Epithelial cell of esophagus (primary cell): Measurements from ENCODE around the gene TBC1D14.

Experiments
- DNase-seq: peaks from one replicate; pipeline ENCODE4 v3.0.0; 2010; ENCODE audit warnings: low read depth
- H3K4me3 ChIP-seq: 2 replicates; pipeline ENCODE4 v1.5.1; 2011; ENCODE audit warnings: mild to moderate bottlenecking, low read length, control low read depth
- TF ChIP-seq, protein P1 (sequence below): IDR thresholded peaks from 2 replicates; pipeline ENCODE4 v1.5.1; 2011; ENCODE audit warnings: low read depth, mild to moderate bottlenecking, low read length, control low read depth, inconsistent platforms; ENCODE audit not compliant: insufficient read depth; ENCODE audit errors: missing control alignments

The TBC1D14 gene

GRCh38 chr4:6967846-6968340 lies 58.3 kb downstream of the TBC1D14 start:
- TF ChIP-seq, protein P1, sequence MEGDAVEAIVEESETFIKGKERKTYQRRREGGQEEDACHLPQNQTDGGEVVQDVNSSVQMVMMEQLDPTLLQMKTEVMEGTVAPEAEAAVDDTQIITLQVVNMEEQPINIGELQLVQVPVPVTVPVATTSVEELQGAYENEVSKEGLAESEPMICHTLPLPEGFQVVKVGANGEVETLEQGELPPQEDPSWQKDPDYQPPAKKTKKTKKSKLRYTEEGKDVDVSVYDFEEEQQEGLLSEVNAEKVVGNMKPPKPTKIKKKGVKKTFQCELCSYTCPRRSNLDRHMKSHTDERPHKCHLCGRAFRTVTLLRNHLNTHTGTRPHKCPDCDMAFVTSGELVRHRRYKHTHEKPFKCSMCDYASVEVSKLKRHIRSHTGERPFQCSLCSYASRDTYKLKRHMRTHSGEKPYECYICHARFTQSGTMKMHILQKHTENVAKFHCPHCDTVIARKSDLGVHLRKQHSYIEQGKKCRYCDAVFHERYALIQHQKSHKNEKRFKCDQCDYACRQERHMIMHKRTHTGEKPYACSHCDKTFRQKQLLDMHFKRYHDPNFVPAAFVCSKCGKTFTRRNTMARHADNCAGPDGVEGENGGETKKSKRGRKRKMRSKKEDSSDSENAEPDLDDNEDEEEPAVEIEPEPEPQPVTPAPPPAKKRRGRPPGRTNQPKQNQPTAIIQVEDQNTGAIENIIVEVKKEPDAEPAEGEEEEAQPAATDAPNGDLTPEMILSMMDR: no peak
- no peak for DNase-seq
- no peak overlapping the region for H3K4me3 ChIP-seq

DNA sequence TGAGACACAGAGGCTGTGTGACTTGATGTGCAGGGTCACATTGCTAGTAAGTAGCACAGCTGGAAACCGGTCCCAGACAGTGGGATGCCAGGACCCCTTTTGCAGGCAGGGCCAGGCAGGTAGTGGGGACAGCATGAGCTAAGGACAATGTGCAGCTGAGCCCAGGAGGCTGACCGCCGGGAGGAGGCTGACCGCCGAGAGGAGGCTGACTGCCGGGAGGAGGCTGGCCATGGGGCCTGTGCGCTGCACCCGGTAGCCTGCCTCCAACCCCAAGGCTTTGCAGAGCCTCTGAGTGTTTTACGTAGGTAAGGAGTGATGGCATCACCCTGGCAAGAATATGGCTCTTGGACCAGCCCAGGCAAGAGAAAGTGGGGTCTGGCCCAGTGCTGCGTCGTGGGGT lies 58.9 kb downstream of the TBC1D14 start:
- no peak for DNase-seq
- no peak overlapping the region for H3K4me3 ChIP-seq
- TF ChIP-seq, protein P1: no peak

DNA sequence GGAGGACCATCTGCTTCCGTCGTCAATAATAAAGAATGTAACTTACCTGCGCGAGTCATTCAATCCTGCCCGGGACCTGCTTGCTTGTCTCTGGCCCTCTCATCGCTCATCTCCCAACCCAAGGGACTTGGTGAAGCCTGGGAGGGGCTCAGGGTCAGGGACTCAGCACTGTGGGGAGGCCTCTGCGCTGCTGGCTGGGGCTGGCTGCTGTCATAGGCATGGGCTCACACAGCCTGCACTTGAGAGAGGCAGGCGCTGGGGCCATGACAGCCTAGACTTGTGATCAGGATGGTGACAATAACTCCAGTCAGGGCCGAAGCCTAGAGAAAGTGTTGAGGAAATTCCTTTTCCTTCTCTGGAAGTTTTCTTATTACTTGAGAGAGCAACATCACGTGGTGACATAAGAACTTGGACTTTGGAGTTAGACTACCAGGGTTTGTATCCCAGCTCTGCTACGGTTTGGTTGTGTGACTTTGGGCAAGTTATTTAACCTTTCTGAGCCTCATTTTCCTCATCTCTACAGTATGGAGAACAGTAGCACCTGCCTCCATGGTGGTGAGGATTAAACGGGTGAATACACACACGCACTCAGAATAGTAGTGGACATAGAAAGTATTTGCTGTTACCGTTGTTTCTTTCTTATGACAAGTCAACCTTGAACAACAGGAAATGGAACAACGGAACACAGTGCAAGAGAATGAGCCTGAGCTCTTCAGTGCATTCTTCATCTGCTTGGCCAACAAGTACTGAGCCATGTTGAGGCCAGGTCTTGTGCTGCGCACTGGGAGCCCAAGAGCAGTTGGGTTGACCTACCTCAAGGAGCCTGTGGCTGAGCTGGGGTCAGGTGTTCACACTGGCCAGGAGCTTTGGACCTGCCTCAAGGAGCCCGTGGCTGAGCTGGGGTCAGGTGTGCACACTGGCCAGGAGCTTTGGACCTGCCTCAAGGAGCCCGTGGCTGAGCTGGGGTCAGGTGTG lies 60.5 kb downstream of the TBC1D14 start:
- no peak overlapping the region for H3K4me3 ChIP-seq
- TF ChIP-seq, protein P1: no peak
- no peak for DNase-seq

DNA sequence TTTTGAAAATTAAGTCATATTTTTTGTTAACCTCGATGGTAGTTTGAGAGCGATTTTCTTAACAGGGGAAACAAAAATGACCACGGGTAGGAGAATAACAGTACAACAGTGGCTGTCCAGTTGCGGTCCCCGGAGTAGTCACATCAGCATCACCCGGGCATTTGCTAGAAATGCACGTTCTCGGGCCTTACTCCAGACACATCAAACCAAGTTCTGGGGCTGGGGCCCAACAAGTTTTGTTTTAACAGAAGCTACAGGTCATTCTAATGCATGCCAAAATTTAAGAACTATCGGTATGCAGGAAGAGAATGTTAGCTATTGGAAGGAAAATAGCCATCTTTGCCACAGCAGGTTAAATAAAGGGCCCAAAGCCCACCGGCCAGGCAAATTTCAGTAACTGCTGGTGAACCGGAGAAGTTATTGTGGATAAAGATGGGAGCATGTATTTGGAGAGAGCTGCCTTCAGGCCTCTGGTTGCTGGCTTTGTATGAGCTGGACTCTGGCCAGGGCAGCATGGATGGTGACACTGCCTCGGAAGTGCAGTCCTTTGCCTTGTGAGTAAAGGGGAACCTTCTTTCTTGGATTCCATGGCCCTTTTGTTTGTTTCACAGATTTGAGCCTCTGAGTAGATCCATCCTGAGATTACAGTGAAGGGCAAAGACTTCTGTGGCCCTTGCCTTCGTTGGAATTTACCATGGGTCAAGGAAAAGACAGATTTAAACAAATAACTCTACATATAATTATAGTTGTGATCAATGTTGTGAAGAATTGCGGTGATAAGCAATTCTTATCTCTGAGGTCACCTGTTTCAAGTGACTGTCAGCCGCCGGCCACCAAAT lies 62.1 kb downstream of the TBC1D14 start:
- no peak overlapping the region for H3K4me3 ChIP-seq
- TF ChIP-seq, protein P1: no peak
- no peak for DNase-seq

GRCh38 chr4:6972375-6972650 lies 62.7 kb downstream of the TBC1D14 start:
- TF ChIP-seq, protein P1: no peak
- H3K4me3 ChIP-seq: no peak overlapping the region

DNA sequence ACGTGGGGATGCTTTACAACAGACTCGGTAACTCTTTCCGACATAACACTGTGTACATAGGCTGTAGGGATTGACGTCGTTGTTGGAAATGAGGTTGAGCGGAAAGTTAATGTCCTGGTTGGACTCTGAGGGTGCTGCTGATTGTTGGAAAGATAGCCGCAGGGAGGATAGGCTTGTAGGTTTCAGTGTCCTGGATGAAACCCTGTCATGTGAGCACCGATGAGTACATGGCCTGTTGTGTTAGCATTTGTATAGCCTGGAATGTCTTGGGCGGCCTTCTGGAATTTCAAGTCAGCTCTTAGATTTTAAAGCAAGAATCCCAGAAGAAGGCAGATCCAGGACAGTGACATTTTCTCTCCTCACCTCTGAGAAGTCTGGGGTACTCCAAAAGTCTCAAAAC lies 63.3 kb downstream of the TBC1D14 start:
- no peak overlapping the region for H3K4me3 ChIP-seq
- TF ChIP-seq, protein P1: no peak
- no peak for DNase-seq

More at GRCh38 chr4:6972375-6972650, 62.7 kb downstream of the TBC1D14 start:
- DNase-seq: no peak
